SH-SY5Y (cell line): ENCODE measurements around the gene USP46.

ENCODE experiments used
- GATA2 ChIP-seq: IDR thresholded peaks from 2 replicates; pipeline ENCODE4 v1.6.1; 2011; ENCODE audit warnings: mild to moderate bottlenecking, low read depth, low read length
- GATA3 ChIP-seq: IDR thresholded peaks from 2 replicates; pipeline ENCODE4 v1.6.1; 2011; ENCODE audit warnings: low read depth, mild to moderate bottlenecking, low read length, moderate library complexity

GRCh38 chr4:52618795-52619590, 40.1 kb downstream of the USP46 start:
- TF ChIP-seq GATA2, result no peak
- no peak for TF ChIP-seq GATA3
